ENCODE data around the gene NDFIP1.
"Not testable (repeated sequence)": the region's sequence is repeated elsewhere in the genome, so short reads cannot be mapped to it uniquely, and the experiment has no call there.

NDFIP1 gene

DNA sequence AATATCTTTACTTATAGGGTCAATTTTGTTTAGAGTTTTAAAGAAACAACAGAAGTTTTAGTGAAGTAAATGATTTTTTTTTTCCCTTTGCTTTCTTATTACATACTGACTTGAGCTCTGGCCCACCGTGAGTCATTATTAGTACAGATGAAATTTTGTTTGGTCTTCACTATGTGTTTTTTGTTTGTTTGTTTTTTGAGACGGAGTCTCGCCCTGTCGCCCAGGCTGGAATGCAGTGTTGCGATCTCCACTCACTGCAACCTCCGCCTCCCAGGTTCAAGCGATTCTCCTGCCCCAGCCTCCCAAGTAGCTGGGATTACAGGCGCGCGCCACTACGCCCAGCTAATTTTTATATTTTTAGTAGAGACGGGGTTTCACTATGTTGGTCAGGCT lies 45.9 kb downstream of the NDFIP1 start:
- DNase-seq (ENCODE audit: low spot score): not testable (repeated sequence)

DNA sequence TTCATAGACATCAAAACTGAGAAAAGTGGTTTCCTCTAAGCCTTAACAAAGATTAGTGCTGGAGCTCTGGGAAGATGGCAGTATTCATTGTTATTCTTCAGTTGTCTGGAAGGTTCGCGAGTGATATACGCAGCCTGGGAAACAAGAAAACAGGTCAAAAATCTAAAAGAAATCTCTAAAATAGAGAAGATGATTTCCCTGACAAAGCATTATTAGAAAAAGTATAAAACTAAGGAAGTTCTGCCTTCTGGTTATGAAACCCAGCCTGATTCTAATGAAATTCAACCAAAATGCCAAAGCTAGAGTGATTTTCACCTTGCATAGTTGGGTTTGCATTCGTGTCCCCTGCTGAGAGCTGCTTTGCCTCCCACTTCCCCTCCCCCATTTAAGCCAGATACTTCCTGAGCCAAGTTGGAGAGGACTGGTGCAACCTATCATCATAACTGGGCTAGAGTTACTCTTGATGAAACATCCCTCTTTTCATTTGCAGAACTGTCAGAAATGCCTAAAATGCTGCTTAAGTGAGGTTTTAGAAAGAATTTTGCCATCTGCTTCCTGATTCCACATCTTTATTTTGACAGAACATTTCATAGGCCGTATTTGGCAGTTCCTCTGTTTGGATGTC lies 48.4 kb downstream of the NDFIP1 start:
- DNase-seq (ENCODE audit: low spot score): no peak

DNA sequence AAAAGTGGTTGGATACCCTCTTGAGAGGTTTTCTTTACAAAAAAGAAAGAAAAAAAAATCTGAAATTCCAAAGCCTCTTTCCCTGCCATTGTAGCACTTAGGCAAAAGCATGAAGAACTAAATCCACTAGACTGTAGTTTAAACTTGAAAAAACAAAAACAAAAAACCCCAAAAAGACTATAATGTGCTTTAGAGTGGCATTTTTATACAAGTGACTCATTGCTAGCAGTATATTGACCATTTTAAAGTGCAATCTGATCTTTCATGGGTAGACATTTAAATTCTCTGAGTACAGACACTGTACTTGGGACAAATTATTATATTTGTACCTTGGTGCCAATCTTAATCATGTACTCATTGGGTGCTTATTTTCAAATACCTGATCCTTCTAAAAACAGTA lies 50.8 kb downstream of the NDFIP1 start:
- no peak for DNase-seq (ENCODE audit: low spot score)

DNA sequence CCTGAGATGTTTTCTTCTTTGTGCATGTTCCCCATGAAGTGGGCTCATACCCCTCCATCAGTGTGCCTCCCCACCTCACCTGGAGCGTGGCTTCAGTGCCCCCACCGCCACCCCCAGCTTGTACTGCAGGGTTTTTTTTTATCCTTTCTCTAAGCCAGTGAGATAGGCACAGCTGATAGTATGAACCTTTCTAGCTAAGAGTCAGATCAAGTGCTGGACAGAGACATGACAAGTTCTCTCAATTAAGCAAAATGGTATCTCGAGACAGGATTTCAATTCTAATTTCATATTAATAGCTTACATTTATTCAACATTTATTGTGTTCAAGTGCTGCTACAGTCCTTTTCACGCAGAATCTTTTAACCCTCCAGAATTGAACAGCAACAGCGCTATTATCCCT lies 55.7 kb downstream of the NDFIP1 start:
- no peak for DNase-seq (ENCODE audit: low spot score)

- no peak for DNase-seq (ENCODE audit: low spot score)
Measured at GRCh38 chr5:142166754-142167153, 58.2 kb downstream of the NDFIP1 start.

- no peak for DNase-seq (ENCODE audit: low spot score)
Measured at GRCh38 chr5:142167458-142167857, 58.9 kb downstream of the NDFIP1 start.

- no peak for DNase-seq (ENCODE audit: low spot score)
Measured at GRCh38 chr5:142168365-142168764, 59.8 kb downstream of the NDFIP1 start.

DNA sequence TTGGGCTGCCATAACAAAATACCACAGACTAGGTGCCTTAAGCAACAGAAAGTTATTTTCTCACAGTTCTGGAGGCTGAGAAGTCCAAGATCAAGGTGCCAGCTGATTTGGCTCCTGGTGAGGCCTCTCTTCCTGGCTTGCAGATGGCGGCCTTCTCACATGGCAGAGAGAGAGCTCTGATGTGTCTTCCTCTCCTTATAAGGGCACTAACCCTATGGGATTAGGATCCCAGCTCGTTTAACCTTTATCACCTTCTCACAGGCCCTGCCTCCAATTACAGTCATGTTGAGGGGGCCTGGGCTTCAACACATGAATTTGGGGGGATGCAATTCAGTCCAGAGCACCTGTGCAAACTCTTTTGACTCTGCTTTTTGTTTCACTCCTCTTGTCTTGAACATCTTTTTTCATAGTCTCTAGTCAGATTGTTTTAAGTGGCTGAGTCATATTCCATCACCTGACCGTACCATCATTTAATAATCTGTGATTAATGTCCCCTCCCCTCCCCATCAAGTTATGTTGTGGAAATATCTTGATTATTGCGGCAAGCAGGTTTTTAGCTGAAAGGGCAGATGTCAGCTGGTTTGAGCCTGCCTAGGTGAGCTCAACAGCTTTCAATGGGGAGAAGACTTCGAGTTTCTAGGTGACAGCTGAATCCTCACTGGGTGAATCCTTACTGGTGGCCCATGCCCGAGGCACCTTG lies 61.8 kb downstream of the NDFIP1 start:
- no peak for DNase-seq (ENCODE audit: low spot score)

DNA sequence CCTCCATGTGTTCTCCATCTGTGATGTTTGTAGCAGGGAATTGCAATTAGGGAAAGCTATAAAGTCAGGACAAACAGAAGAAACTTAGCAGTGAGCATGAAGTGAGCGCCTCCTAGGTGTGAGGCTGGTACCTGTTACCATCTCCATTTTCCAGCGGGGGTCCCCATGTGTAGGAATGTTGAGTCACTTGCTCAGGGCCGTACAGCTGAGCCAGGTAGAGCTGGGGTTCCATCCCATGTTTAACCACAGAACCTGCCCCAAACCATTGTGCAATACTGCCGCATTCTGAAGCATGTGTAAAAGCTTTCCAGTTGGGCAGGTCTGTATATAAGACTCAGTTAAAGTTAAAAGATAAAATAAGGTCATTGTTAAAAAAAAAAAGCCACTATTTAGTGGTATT lies 62.7 kb downstream of the NDFIP1 start:
- DNase-seq (ENCODE audit: low spot score): no peak

DNA sequence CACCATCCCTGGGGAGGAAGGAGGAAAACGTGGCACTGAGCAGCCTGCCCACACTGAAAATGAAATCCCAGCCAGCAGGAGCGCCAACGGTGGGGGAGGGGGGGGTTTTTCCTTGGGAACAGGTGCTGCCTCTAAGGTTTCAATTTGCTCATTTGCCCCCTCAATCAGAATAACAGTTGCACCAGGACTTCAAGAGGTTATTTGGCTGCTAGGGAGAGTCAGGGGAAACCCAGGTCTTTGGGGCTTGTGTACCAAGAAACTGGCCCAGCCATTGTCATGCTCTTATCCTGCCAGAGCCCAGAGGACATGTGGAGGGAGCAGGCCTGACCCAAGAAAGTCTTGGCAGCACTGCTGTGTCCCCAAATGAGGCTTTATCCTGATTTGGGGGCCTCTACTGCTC lies 66.5 kb downstream of the NDFIP1 start:
- no peak for DNase-seq (ENCODE audit: low spot score)

DNA sequence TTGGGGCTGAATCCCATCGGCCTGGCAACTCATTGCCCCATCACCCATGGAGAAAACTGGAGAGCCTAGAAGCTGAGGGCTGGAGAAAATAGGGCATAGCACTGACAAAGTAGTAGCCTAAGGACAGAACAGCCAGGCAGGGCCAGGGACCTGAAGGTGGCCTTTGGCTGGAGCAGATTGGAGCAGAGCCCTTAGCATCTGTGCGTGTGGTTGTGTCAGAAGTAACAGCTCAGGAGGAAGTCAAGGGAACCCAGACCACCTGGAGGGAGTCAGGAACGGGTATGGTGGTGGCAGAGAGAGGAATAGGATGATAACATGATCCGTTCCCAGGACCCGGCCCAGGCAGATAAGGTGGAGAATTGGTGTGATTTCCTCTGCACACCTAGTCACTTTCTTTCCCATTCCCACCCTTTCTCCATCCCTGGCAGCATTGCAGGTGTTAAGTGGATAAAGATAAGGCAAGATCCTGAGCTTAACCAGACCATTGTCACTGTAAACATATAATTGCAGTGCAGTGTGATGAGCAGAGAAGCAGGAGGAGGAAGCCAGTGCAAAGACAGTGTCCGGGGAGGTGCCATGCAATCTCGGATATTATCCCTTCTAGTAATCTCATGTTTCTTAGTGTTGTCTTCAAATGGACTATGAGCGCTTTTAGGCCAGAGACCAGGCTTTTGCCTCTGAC lies 67.0 kb downstream of the NDFIP1 start:
- DNase-seq (ENCODE audit: low spot score): no peak

DNA sequence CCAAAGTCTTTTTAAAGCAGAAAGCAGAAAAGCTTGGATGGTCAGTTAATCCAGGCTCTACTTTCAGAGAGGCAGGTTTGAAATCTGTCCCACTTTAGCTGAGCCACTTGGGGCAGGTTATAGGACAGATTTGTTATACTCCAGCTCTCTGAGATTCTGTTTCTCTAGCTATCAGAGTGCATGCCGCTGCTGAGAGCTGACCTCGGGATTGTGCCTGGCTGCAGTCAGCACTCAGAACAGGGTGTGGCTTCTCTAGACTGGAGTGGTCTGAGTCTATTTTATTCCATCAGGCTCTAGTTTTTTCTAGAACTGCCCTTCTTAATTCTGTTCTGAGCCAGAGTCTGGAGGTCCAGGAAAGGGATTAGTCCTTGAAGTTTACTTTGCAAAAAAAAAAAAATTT lies 67.7 kb downstream of the NDFIP1 start:
- no peak for DNase-seq (ENCODE audit: low spot score)

GRCh38 chr5:142178651-142179050 lies 70.1 kb downstream of the NDFIP1 start:
- no peak for DNase-seq (ENCODE audit: low spot score)

DNA sequence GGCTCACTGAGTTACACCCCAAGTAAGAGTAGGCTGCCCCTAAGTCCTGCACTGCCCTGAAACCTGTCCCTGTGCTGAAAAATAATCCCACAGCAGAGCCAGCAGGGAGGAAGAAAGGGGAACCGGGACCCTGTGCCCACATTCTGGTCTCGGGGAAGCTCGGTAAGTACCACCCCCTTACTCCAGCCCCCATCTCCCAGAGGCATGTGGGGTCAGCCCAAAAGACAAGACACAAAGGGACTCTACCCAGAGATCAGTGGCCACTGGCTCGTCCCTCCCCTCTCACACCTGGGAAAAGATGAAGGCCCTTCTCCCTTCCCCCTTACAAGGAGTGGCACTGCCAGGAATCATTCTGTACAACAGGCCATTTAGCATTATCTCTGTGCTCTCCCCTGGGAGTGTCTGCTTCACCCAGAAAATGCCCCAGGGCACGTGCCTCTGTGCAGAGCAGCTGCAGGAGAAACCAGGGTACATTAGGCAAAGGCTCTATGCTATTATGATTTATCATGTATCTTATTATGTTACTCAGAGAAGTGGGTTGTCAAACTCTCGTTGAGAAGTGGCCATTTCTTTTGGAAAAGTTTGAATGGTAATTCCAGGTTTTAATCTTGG lies 71.3 kb downstream of the NDFIP1 start:
- DNase-seq (ENCODE audit: low spot score): no peak

DNA sequence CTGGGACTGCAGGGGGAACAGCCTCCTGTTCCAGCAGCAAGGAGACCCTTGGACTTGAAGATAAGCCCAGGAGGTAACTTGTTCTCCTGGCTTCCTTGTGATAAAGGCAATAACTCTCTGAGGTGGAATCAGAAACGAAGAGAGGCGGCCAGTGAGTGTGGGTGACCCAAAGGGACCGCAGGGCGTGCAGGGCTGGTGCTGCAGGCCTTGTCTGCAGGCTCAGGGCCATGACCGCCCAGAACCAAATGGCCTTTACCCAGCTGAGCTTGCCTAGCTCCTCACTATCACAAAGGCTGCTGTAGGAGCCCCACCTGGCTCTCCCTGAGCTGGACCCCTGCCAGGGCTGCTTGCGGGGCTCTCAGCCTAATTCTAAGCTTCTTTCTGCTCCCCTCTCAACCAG lies 72.5 kb downstream of the NDFIP1 start:
- DNase-seq (ENCODE audit: low spot score): no peak

DNA sequence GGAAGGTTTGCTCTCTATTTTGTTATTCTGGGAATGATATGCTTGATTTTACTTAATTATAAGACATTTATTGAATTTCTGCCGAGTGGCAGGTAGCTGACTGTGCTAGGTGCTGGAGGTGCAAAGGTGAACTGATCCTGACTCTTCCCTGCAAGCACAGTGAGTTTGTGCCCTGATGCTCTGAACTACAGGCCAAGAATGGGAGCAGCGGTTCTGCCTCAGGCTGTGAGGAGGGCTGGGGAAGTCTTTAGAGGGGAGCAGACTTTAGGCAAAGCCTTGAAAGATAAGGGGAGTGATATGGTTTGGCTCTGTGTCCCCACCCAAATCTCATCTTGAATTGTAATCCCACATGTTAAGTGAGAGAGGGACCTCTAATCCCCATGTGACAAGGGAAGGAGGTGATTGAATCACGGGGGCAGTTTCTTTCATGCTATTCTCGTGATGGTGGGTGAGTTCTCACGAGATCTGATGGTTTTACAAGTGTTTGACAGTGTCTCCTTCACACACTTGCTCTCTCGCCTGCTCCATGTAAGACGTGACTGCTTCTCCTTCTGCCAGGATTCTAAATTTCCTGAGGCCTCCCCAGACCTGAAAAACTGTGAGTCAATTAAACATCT lies 73.1 kb downstream of the NDFIP1 start:
- no peak for DNase-seq (ENCODE audit: low spot score)

DNA sequence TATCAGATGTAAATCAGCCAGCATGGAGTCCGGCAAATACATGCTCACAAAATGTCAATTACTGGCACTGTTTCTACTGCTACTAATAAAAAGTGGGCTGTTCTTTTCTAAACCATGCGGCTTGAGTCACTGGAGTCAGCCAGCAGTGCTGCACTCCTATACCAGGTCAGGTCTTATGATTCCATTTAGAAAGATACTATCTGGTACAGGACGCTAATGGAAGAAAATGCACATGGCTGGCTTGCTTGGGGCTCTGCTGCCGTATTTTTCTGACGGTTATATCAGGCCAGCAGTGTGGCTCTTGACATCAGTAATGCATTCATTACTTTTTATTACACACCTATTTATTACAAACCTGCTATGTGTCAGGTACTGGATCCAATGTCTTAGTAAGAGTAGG lies 74.3 kb downstream of the NDFIP1 start:
- DNase-seq (ENCODE audit: low spot score): no peak

GRCh38 chr5:142183561-142183960 lies 75.0 kb downstream of the NDFIP1 start:
- DNase-seq (ENCODE audit: low spot score): no peak

- DNase-seq (ENCODE audit: low spot score): no peak
Measured at GRCh38 chr5:142184988-142185387, 76.4 kb downstream of the NDFIP1 start.

DNA sequence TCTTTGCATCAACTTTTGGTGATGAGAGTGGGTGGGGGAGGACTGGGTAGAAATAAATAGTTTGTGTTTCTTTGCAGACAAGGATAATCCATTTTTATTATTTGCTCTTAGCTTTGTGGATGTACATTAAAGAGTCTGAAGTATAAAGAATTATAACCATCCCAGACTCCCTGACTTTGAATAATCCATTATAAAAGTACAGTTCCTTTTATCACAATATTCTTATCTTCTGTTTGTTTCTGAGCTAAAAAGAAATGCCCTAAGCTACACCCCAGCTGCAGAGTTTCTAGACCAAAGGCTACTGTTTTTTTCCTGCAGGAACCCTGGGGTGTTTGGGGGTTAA lies 77.9 kb downstream of the NDFIP1 start:
- DNase-seq (ENCODE audit: low spot score): no peak

DNA sequence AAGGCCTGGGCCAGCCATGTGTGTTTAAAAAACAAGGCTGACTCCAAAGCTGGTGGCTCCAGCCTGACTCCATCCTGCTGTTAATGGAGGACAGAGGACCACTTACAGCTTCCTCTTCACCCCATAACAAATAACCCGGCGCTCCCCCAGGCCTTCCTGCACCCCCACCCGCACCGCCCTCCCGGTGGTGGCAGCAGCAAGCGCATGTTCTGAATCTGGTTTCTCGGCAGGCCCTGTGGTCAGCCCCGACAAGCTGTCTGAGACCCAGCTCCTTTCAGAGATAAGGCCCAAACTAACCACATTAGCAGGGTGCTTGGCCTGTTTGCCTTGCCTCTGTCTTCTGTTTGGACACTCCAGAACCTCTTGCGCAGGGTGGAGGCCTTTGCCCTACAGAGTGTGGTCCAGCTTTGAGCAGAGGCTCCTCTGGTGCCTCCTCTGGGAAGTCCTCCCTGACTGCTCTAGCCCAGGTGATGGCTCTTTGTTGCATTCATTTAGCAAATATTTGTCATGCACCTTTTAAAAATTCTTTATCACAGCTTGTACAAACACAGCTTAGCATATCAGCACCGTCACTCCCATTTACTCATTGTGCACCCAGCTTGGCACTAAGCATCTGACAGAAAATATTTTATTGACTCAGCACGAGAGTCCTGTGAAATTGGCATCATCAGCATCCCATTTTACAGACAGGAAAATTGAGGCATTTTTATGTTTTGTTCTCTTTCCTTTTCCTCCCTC lies 78.4 kb downstream of the NDFIP1 start:
- DNase-seq (ENCODE audit: low spot score): no peak

GRCh38 chr5:142188691-142189090 lies 80.1 kb downstream of the NDFIP1 start:
- not testable (repeated sequence) for DNase-seq (ENCODE audit: low spot score)
